Measurements from ENCODE around the gene POMP.

DNA sequence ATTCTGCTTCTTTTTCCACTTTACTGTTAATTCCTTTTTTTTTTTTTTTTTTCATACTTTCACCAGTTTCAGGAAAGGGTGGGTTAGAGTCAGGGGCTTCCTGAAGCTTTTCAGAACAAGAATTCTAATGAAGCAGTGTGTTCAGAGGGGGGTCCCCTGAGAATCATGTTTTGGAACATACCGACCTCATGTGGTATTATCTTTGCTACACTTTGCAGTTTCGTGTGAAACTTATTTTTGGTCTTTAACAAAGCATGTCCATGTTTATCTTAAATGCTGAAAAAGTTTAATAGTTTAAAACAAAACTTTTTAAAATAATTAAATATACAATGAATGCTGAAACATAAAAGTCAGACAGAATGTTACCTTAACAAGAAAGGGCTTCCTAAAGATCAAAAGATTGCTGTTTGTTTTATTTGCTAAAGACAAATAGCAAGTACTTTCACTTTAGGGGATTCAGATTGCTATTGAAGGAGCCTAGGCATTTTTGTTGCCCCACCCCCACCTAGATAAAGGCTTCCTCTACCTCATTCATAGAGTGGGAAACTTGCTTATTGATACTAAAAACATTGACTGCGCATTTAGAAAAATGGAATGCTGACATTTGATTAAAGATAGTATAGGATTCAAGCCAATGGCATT, 21.1 kb upstream of the POMP start:
- TF ChIP-seq, protein P1, sequence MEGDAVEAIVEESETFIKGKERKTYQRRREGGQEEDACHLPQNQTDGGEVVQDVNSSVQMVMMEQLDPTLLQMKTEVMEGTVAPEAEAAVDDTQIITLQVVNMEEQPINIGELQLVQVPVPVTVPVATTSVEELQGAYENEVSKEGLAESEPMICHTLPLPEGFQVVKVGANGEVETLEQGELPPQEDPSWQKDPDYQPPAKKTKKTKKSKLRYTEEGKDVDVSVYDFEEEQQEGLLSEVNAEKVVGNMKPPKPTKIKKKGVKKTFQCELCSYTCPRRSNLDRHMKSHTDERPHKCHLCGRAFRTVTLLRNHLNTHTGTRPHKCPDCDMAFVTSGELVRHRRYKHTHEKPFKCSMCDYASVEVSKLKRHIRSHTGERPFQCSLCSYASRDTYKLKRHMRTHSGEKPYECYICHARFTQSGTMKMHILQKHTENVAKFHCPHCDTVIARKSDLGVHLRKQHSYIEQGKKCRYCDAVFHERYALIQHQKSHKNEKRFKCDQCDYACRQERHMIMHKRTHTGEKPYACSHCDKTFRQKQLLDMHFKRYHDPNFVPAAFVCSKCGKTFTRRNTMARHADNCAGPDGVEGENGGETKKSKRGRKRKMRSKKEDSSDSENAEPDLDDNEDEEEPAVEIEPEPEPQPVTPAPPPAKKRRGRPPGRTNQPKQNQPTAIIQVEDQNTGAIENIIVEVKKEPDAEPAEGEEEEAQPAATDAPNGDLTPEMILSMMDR (IDR thresholded peaks at IDR 0.05), result no peak
- TF ChIP-seq ZNF423 (CRISPR knock-in tag; IDR thresholded peaks at IDR 0.05) (no peak), ZNF263 (CRISPR knock-in tag; IDR thresholded peaks at IDR 0.05; ENCODE audit: low read depth) (no peak), GRHL2 (CRISPR knock-in tag; IDR thresholded peaks at IDR 0.05; ENCODE audit: insufficient replicate concordance, severe bottlenecking) (no peak), TCF7 (CRISPR knock-in tag; IDR thresholded peaks at IDR 0.05; ENCODE audit: low read depth) (no peak), FOXK1 (CRISPR knock-in tag; IDR thresholded peaks at IDR 0.05) (no peak), IRF2 (CRISPR knock-in tag; IDR thresholded peaks at IDR 0.05; ENCODE audit: borderline replicate concordance, low read depth) (no peak), SP1 (CRISPR knock-in tag; conservative IDR thresholded peaks at IDR 0.05) (no peak)
- TF ChIP-seq, protein P2, sequence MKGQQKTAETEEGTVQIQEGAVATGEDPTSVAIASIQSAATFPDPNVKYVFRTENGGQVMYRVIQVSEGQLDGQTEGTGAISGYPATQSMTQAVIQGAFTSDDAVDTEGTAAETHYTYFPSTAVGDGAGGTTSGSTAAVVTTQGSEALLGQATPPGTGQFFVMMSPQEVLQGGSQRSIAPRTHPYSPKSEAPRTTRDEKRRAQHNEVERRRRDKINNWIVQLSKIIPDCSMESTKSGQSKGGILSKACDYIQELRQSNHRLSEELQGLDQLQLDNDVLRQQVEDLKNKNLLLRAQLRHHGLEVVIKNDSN (CRISPR knock-in tag; IDR thresholded peaks at IDR 0.05), result no peak
- TF ChIP-seq, protein P3, sequence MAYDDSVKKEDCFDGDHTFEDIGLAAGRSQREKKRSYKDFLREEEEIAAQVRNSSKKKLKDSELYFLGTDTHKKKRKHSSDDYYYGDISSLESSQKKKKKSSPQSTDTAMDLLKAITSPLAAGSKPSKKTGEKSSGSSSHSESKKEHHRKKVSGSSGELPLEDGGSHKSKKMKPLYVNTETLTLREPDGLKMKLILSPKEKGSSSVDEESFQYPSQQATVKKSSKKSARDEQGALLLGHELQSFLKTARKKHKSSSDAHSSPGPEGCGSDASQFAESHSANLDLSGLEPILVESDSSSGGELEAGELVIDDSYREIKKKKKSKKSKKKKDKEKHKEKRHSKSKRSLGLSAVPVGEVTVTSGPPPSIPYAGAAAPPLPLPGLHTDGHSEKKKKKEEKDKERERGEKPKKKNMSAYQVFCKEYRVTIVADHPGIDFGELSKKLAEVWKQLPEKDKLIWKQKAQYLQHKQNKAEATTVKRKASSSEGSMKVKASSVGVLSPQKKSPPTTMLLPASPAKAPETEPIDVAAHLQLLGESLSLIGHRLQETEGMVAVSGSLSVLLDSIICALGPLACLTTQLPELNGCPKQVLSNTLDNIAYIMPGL (CRISPR knock-in tag; IDR thresholded peaks at IDR 0.05), result no peak
- TF ChIP-seq, protein P4, sequence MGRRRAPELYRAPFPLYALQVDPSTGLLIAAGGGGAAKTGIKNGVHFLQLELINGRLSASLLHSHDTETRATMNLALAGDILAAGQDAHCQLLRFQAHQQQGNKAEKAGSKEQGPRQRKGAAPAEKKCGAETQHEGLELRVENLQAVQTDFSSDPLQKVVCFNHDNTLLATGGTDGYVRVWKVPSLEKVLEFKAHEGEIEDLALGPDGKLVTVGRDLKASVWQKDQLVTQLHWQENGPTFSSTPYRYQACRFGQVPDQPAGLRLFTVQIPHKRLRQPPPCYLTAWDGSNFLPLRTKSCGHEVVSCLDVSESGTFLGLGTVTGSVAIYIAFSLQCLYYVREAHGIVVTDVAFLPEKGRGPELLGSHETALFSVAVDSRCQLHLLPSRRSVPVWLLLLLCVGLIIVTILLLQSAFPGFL (CRISPR knock-in tag; IDR thresholded peaks at IDR 0.05; ENCODE audit: borderline replicate concordance), result no peak
- TF ChIP-seq, protein P5, sequence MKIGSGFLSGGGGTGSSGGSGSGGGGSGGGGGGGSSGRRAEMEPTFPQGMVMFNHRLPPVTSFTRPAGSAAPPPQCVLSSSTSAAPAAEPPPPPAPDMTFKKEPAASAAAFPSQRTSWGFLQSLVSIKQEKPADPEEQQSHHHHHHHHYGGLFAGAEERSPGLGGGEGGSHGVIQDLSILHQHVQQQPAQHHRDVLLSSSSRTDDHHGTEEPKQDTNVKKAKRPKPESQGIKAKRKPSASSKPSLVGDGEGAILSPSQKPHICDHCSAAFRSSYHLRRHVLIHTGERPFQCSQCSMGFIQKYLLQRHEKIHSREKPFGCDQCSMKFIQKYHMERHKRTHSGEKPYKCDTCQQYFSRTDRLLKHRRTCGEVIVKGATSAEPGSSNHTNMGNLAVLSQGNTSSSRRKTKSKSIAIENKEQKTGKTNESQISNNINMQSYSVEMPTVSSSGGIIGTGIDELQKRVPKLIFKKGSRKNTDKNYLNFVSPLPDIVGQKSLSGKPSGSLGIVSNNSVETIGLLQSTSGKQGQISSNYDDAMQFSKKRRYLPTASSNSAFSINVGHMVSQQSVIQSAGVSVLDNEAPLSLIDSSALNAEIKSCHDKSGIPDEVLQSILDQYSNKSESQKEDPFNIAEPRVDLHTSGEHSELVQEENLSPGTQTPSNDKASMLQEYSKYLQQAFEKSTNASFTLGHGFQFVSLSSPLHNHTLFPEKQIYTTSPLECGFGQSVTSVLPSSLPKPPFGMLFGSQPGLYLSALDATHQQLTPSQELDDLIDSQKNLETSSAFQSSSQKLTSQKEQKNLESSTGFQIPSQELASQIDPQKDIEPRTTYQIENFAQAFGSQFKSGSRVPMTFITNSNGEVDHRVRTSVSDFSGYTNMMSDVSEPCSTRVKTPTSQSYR (CRISPR knock-in tag; IDR thresholded peaks at IDR 0.05), result no peak
